MM.1S (cell line): ENCODE data around the gene IMMP2L.

Experiments used
- CTCF ChIP-seq: fragments of 300-600 bp; sonication (generic); IDR thresholded peaks from 2 replicates; pipeline ENCODE4 v1.5.1; 2016; ENCODE audit warnings: antibody characterized with exemption, low read length, mixed read lengths
- EZH2 ChIP-seq: fragments of 300-600 bp; sonication (generic); optimal IDR thresholded peaks from 2 replicates; pipeline ENCODE3; 2017; ENCODE audit warnings: low read depth, mild to moderate bottlenecking, antibody characterized with exemption, low read length, mixed read lengths

- TF ChIP-seq CTCF (no peak), EZH2 (no peak)
Observed at GRCh38 chr7:111312966-111313365, 249.3 kb downstream of the IMMP2L start.
